Sigmoid colon (tissue), 7 donors: ENCODE results near the gene CACNA1C. TPM values are rescaled to one million over a fixed set of nuclear protein-coding genes. Genes with fewer than 3 reads are reported as not detected.
A peak's percentile ranks its signal among the peaks of the same experiment; 100 is the strongest.

Experiments
- DNase-seq: peaks from one replicate; pipeline ENCODE4 v3.0.0-alpha.2; 2019
- H3K27ac ChIP-seq, 4 donors: fragments of 200-600 bp; sonication (generic); one replicate each; pipeline ENCODE4 v1.5.1; 2016 to 2019; ENCODE audit warnings: mild to moderate bottlenecking in 1 of 4
- H3K27me3 ChIP-seq, 3 donors: fragments of 200-600 bp; sonication (generic); one replicate each; pipeline ENCODE4 v1.5.1; 2019; ENCODE audit warnings: mild to moderate bottlenecking in 1 of 3
- H3K36me3 ChIP-seq, 4 donors: fragments of 200-600 bp; sonication (generic); one replicate each; pipeline ENCODE4 v1.5.1; 2016 to 2019
- H3K4me1 ChIP-seq, 4 donors: fragments of 200-600 bp; sonication (generic); one replicate each; pipeline ENCODE4 v1.5.1; 2017 to 2019
- H3K4me3 ChIP-seq, 4 donors: fragments of 200-600 bp; sonication (generic); one replicate each; pipeline ENCODE4 v1.5.1; 2017 to 2019; ENCODE audit warnings: mild to moderate bottlenecking in 2 of 4, moderate library complexity in 1 of 4
- H3K9me3 ChIP-seq, 4 donors: fragments of 200-600 bp in 3 of 4; sonication (generic) in 3 of 4; one replicate each; pipeline versions ENCODE4 v1.5.1 to v1.6.1; 2013 to 2019
- CTCF ChIP-seq, 4 experiments: fragments of 450-650 bp in 3 of 4; fragments of 200-600 bp in 1 of 4; IDR thresholded peaks; one replicate each; pipeline ENCODE4 v1.5.1; 2016 to 2019; ENCODE audit warnings: antibody characterized with exemption in 4 of 4, mild to moderate bottlenecking in 3 of 4, moderate library complexity in 2 of 4
- EP300 ChIP-seq, 4 donors: sonication (generic); formaldehyde crosslinking; IDR thresholded peaks; one replicate each; pipeline ENCODE4 v1.6.1; 2017; ENCODE audit warnings: antibody characterized with exemption in 4 of 4
- POLR2A ChIP-seq, 2 donors: fragments of 450-650 bp; IDR thresholded peaks; one replicate each; pipeline ENCODE4 v1.6.1; 2016; ENCODE audit warnings: antibody characterized with exemption in 2 of 2, mild to moderate bottlenecking in 2 of 2, moderate library complexity in 2 of 2
- POLR2AphosphoS5 ChIP-seq, 4 donors: sonication (generic); formaldehyde crosslinking; IDR thresholded peaks; one replicate each; pipeline ENCODE4 v1.6.1; 2017; ENCODE audit warnings: antibody characterized with exemption in 4 of 4
- WGBS, 2 donors: extraction: QIAGEN DNeasy Blood & Tissue Kit; methylation state at CpG; one replicate each; pipeline ENCODE4 v1.1.7; 2013; 5-methylcytosine and 5-hydroxymethylcytosine counted together
- intact Hi-C: fragments of 100-400 bp; cut with DNase I; formaldehyde crosslinking; loops from one replicate; pipeline ENCODE4 v1.15.1; 2023
- polyA plus RNA-seq, 3 donors: library from polyadenylated mRNA; stranded (reverse); fragments of 200-250 nt; gene quantifications; one replicate each; pipeline ENCODE4 v1.2.3, GENCODE V29; 2013
- total RNA-seq, 4 donors: library from RNA; depleted of rRNA; stranded (reverse); fragments of >200 nt; gene quantifications; one replicate each; pipeline ENCODE4 v1.1.0, GENCODE V29; 2016
- donor health status: healthy with polysubstance abuse.
- donor health status: Bipolar disorder and iron deficiency.
- donor health status: healthy.

Gene CACNA1C
- total and polyA plus RNA-seq, 7 donors, result 0.46 to 213 (median 62.0) TPM

GRCh38 chr12:2243275-2243674 is 190.5 kb downstream of the CACNA1C start:
- DNase-seq, result no peak
- Histone ChIP-seq H3K9me3 (no peaks in the 10 kb centered on the region), H3K27me3 (no peaks in the 10 kb centered on the region), H3K4me1 (peaks cover 0 to 95% (median 80%) of the 10 kb centered on the region in 4 donors), H3K36me3 (no peaks in the 10 kb centered on the region), H3K27ac (peak overlapping the region; percentile 78 to 92 (median 84)), H3K4me3 (no peak overlapping the region)
- 94 to 96% methylated on average over 2 of the region's 2 CpGs for WGBS, 2 donors
- intact Hi-C loops, result no loop called here
- TF ChIP-seq CTCF (IDR thresholded peaks at IDR 0.05) (no peak), EP300 (IDR thresholded peaks at IDR 0.05) (no peak), POLR2AphosphoS5 (IDR thresholded peaks at IDR 0.05) (no peak), POLR2A (IDR thresholded peaks at IDR 0.05) (no peak)

- 72 to 79% methylated on average over 8 of the region's 8 CpGs for WGBS, 2 donors
- Histone ChIP-seq H3K4me3 (no peak overlapping the region), H3K27ac (peak overlapping the region; percentile 78 to 92 (median 84)), H3K4me1 (peaks cover 0 to 95% (median 81%) of the 10 kb centered on the region in 4 donors), H3K9me3 (no peaks in the 10 kb centered on the region), H3K27me3 (no peaks in the 10 kb centered on the region), H3K36me3 (no peaks in the 10 kb centered on the region)
- TF ChIP-seq EP300 (IDR thresholded peaks at IDR 0.05) (peak in 1 of 4 donors; percentile 72), CTCF (IDR thresholded peaks at IDR 0.05) (no peak), POLR2AphosphoS5 (IDR thresholded peaks at IDR 0.05) (peak in 2 of 4 donors; percentile 57 to 66), POLR2A (IDR thresholded peaks at IDR 0.05) (no peak)
- intact Hi-C loops, result no loop called here
- peak; percentile 87 for DNase-seq
These were observed 191.4 kb downstream of the CACNA1C start for GRCh38 chr12:2244013-2244861.

GRCh38 chr12:2246358-2246757 is 193.6 kb downstream of the CACNA1C start:
- Histone ChIP-seq H3K4me1 (peaks cover 0 to 95% (median 82%) of the 10 kb centered on the region in 4 donors), H3K27me3 (no peaks in the 10 kb centered on the region), H3K4me3 (no peak overlapping the region), H3K27ac (peak overlapping the region; percentile 79 to 92 (median 85)), H3K9me3 (no peaks in the 10 kb centered on the region), H3K36me3 (peaks cover 0 to 6% (median 0%) of the 10 kb centered on the region in 4 donors)
- intact Hi-C loops, result no loop called here
- 90 to 91% methylated on average over 10 of the region's 10 CpGs for WGBS, 2 donors
- no peak for DNase-seq
- TF ChIP-seq CTCF (IDR thresholded peaks at IDR 0.05) (no peak), POLR2AphosphoS5 (IDR thresholded peaks at IDR 0.05) (no peak), EP300 (IDR thresholded peaks at IDR 0.05) (no peak)

- intact Hi-C loops, result no loop called here
- TF ChIP-seq POLR2AphosphoS5 (IDR thresholded peaks at IDR 0.05) (no peak), EP300 (IDR thresholded peaks at IDR 0.05) (no peak), CTCF (IDR thresholded peaks at IDR 0.05) (no peak), POLR2A (IDR thresholded peaks at IDR 0.05) (no peak)
- Histone ChIP-seq H3K9me3 (no peaks in the 10 kb centered on the region), H3K4me3 (no peak overlapping the region), H3K4me1 (peaks cover 0 to 95% (median 85%) of the 10 kb centered on the region in 4 donors), H3K36me3 (peaks cover 0 to 6% (median 0%) of the 10 kb centered on the region in 4 donors), H3K27me3 (no peaks in the 10 kb centered on the region), H3K27ac (peak overlapping the region; percentile 81 to 92 (median 90))
- WGBS, 2 donors, result 84 to 85% methylated on average over 7 of the region's 7 CpGs
- DNase-seq, result no peak
These were observed 194.3 kb downstream of the CACNA1C start for GRCh38 chr12:2247120-2247519.
